Measurements from ENCODE around the gene HEPACAM. TPM values are rescaled to one million over a fixed set of nuclear protein-coding genes. Genes with fewer than 3 reads are reported as not detected.

The HEPACAM gene
- total RNA-seq, 6 donors from 2014 or later, result 0.14 TPM; not detected in 5

GRCh38 chr11:124938206-124938765, 2.4 kb upstream of the HEPACAM start:
- no peak overlapping the region for H3K4me3 ChIP-seq
- WGBS, 2 donors, result 61 to 69% methylated on average over 6 of the region's 6 CpGs
- H3K27ac ChIP-seq, result no peak overlapping the region
- H3K4me1 ChIP-seq, result peaks cover 0 to 8% (median 0%) of the 10 kb centered on the region in 4 donors
- H3K36me3 ChIP-seq, result no peaks in the 10 kb centered on the region
- DNase-seq, result no peak
- H3K9me3 ChIP-seq, result no peaks in the 10 kb centered on the region
- no peak for ATAC-seq (ENCODE audit: low FRiP score in 2 of 2)
- TF ChIP-seq CTCF (IDR thresholded peaks at IDR 0.05) (no peak), POLR2AphosphoS5 (IDR thresholded peaks at IDR 0.05) (no peak), POLR2A (IDR thresholded peaks at IDR 0.05) (no peak), EP300 (IDR thresholded peaks at IDR 0.05) (no peak)
- H3K27me3 ChIP-seq, result no peaks in the 10 kb centered on the region

- H3K9me3 ChIP-seq, result no peaks in the 10 kb centered on the region
- no peak overlapping the region for H3K4me3 ChIP-seq
- H3K4me1 ChIP-seq, result peaks cover 0 to 8% (median 0%) of the 10 kb centered on the region in 4 donors
- H3K27ac ChIP-seq, result no peak overlapping the region
- TF ChIP-seq POLR2A (IDR thresholded peaks at IDR 0.05) (no peak), EP300 (IDR thresholded peaks at IDR 0.05) (no peak), CTCF (IDR thresholded peaks at IDR 0.05) (no peak), POLR2AphosphoS5 (IDR thresholded peaks at IDR 0.05) (no peak)
- ATAC-seq (ENCODE audit: low FRiP score in 2 of 2), result no peak
- no peak for DNase-seq
- H3K27me3 ChIP-seq, result no peaks in the 10 kb centered on the region
- WGBS, 2 donors, result 79 to 84% methylated on average over 3 of the region's 3 CpGs
- no peaks in the 10 kb centered on the region for H3K36me3 ChIP-seq
Observed at GRCh38 chr11:124937336-124937935, 1.6 kb upstream of the HEPACAM start.

GRCh38 chr11:124934862-124935547, 842 bp downstream of the HEPACAM start:
- ATAC-seq (ENCODE audit: low FRiP score in 2 of 2), result no peak
- no peak for TF ChIP-seq CTCF (IDR thresholded peaks at IDR 0.05)
- no peak for TF ChIP-seq POLR2A (IDR thresholded peaks at IDR 0.05)
- TF ChIP-seq EP300 (IDR thresholded peaks at IDR 0.05), result no peak
- no peak for TF ChIP-seq POLR2AphosphoS5 (IDR thresholded peaks at IDR 0.05)
- Histone ChIP-seq H3K27ac (no peak overlapping the region), H3K27me3 (no peaks in the 10 kb centered on the region), H3K9me3 (no peaks in the 10 kb centered on the region), H3K4me1 (peaks cover 0 to 8% (median 0%) of the 10 kb centered on the region in 4 donors), H3K36me3 (no peaks in the 10 kb centered on the region), H3K4me3 (no peak overlapping the region)
- DNase-seq, result no peak
- WGBS, 2 donors, result 69 to 73% methylated on average over 4 of the region's 4 CpGs

- TF ChIP-seq EP300 (IDR thresholded peaks at IDR 0.05) (no peak), POLR2A (IDR thresholded peaks at IDR 0.05) (no peak), POLR2AphosphoS5 (IDR thresholded peaks at IDR 0.05) (no peak), CTCF (IDR thresholded peaks at IDR 0.05) (no peak)
- H3K9me3 ChIP-seq, result no peaks in the 10 kb centered on the region
- ATAC-seq (ENCODE audit: low FRiP score in 2 of 2), result no peak
- peaks cover 0 to 4% (median 0%) of the 10 kb centered on the region in 4 donors for H3K4me1 ChIP-seq
- no peaks in the 10 kb centered on the region for H3K27me3 ChIP-seq
- WGBS, 2 donors, result 70 to 77% methylated on average over 3 of the region's 3 CpGs
- H3K27ac ChIP-seq, result no peak overlapping the region
- no peak for DNase-seq
- no peak overlapping the region for H3K4me3 ChIP-seq
- no peaks in the 10 kb centered on the region for H3K36me3 ChIP-seq
Observed at GRCh38 chr11:124930799-124931198, 5.0 kb downstream of the HEPACAM start.

All from upper lobe of left lung (tissue), 6 donors.